PC-9 (cell line): ENCODE measurements around the gene EML6. TPM values are rescaled to one million over a fixed set of nuclear protein-coding genes. Genes with fewer than 3 reads are reported as not detected.

Source experiments
- BruUV-seq: library from RNA; stranded (reverse); fragments of 400-500 nt; replicated peaks from 2 replicates; lab custom pipeline; 2021; lab: Mats Ljungman, UMichigan
- CTCF ChIA-PET: fragments of 300-600 bp; sonication (Branson Sonifier 250); formaldehyde crosslinking; loops from one replicate; lab custom pipeline; 2022; ENCODE audit warnings: antibody characterized with exemption; lab: Charles Lee
- POLR2A ChIA-PET: fragments of 300-600 bp; sonication (Branson Sonifier 250); formaldehyde crosslinking; loops from one replicate; lab custom pipeline; 2022; ENCODE audit warnings: antibody characterized with exemption; ENCODE audit not compliant: unreplicated experiment; lab: Charles Lee
- DNase-seq, 2 experiments: peaks; one replicate each; pipeline versions ENCODE4 v3.0.0 to v3.0.0-alpha.2; 2015 to 2022; ENCODE audit warnings: mixed read lengths in 1 of 2
- H2AFZ ChIP-seq: fragments of 200-600 bp; sonication (generic); 2 replicates; pipeline ENCODE4 v1.8.1; 2017; ENCODE audit warnings: antibody characterized with exemption
- H3F3A ChIP-seq: fragments of 200-600 bp; sonication (generic); 2 replicates; pipeline ENCODE4 v1.8.1; 2017; ENCODE audit warnings: antibody characterized with exemption, mild to moderate bottlenecking, low read depth; ENCODE audit not compliant: insufficient read depth
- H3K27ac ChIP-seq: fragments of 200-600 bp; sonication (generic); 2 replicates; pipeline ENCODE4 v1.6.1; 2016; ENCODE audit warnings: mixed run types
- H3K27me3 ChIP-seq: fragments of 200-600 bp; sonication (generic); 2 replicates; pipeline ENCODE4 v1.6.1; 2016; ENCODE audit warnings: low read depth, mixed run types; ENCODE audit not compliant: insufficient read depth
- H3K36me3 ChIP-seq: fragments of 200-600 bp; sonication (generic); 2 replicates; pipeline ENCODE4 v1.6.1; 2016; ENCODE audit warnings: low read depth, mixed run types
- H3K4me1 ChIP-seq: fragments of 200-600 bp; sonication (generic); replicated peaks from 2 replicates; pipeline ENCODE4 v1.6.1; 2016; ENCODE audit warnings: mixed run types; ENCODE audit not compliant: insufficient read depth
- H3K4me2 ChIP-seq: fragments of 200-600 bp; sonication (generic); 2 replicates; pipeline ENCODE4 v1.6.1; 2017; ENCODE audit warnings: mixed run types
- H3K4me3 ChIP-seq: fragments of 200-600 bp; sonication (generic); 2 replicates; pipeline ENCODE4 v1.6.1; 2016; ENCODE audit warnings: mixed run types
- H3K79me2 ChIP-seq: fragments of 200-600 bp; sonication (generic); 2 replicates; pipeline ENCODE4 v1.6.1; 2017; ENCODE audit warnings: low read depth, mixed run types
- H3K9me2 ChIP-seq: fragments of 200-600 bp; sonication (generic); 2 replicates; pipeline ENCODE4 v1.8.1; 2017; ENCODE audit warnings: mild to moderate bottlenecking; ENCODE audit not compliant: insufficient read depth
- H3K9me3 ChIP-seq: fragments of 200-600 bp; sonication (generic); 2 replicates; pipeline ENCODE4 v1.8.1; 2016; ENCODE audit warnings: low read depth; ENCODE audit not compliant: insufficient read depth
- H4K20me1 ChIP-seq: fragments of 200-600 bp; sonication (generic); 2 replicates; pipeline ENCODE4 v1.8.1; 2017; ENCODE audit not compliant: insufficient read depth
- EZH2 ChIP-seq: fragments of 200-600 bp; sonication (generic); IDR thresholded peaks from 2 replicates; pipeline ENCODE4 v1.8.0; 2017; ENCODE audit warnings: antibody characterized with exemption, low read depth
- intact Hi-C: fragments of 100-400 bp; cut with micrococcal nuclease; formaldehyde crosslinking; loops from one replicate; pipeline ENCODE4 v1.10.0; 2022; ENCODE audit not compliant: unreplicated experiment
- total RNA-seq: library from RNA; stranded (reverse); gene quantifications from 2 replicates; pipeline ENCODE4 v1.2.3, GENCODE V29; 2021
- TF ChIP-seq, protein P1 (sequence below): fragments of 200-600 bp; sonication (generic); conservative IDR thresholded peaks from 2 replicates; pipeline ENCODE4 v1.6.1; 2017; ENCODE audit warnings: mixed run types, antibody characterized with exemption, mild to moderate bottlenecking, moderate library complexity

Gene EML6
- total RNA-seq, 1 experiment from 2014 or later: 3.7 TPM

DNA sequence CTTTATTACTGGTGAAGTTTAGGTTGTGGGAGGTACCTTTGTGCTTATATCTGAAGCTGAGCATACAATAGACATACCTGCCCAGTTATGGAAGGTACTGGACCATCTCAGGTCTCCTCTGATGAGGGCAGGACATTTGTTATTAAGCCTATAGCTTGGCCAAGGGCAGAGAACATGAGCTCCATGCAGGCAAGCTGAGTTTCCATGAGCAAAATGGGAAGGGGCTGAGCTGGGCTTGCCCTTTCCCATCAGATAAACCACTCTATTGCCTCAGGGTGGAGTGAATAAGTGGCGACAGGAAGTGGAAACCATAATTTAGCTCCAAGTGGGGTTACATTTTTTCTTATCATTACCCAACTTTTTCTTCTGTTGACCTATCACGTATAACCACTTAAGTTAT, 39.9 kb upstream of the EML6 start:
- no peak for TF ChIP-seq EZH2
- TF ChIP-seq, protein P1, sequence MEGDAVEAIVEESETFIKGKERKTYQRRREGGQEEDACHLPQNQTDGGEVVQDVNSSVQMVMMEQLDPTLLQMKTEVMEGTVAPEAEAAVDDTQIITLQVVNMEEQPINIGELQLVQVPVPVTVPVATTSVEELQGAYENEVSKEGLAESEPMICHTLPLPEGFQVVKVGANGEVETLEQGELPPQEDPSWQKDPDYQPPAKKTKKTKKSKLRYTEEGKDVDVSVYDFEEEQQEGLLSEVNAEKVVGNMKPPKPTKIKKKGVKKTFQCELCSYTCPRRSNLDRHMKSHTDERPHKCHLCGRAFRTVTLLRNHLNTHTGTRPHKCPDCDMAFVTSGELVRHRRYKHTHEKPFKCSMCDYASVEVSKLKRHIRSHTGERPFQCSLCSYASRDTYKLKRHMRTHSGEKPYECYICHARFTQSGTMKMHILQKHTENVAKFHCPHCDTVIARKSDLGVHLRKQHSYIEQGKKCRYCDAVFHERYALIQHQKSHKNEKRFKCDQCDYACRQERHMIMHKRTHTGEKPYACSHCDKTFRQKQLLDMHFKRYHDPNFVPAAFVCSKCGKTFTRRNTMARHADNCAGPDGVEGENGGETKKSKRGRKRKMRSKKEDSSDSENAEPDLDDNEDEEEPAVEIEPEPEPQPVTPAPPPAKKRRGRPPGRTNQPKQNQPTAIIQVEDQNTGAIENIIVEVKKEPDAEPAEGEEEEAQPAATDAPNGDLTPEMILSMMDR: no peak
- H3K4me2 ChIP-seq: no peak overlapping the region
- no peaks in the 10 kb centered on the region for H3K4me1 ChIP-seq
- BruUV-seq: no TSS peak
- ChIA-PET POLR2A (interaction anchor here (0.6 kb wide), 2 partner anchors 11 to 480 kb away, joined by 3 to 4 read pairs; no protein-coding TSS in a partner anchor), CTCF (no interaction called here)
- H3K9me2 ChIP-seq: no peaks in the 10 kb centered on the region
- intact Hi-C loops: no loop called here
- no peaks in the 10 kb centered on the region for H3F3A ChIP-seq
- H2AFZ ChIP-seq: no peak overlapping the region
- no peaks in the 10 kb centered on the region for H3K79me2 ChIP-seq
- no peaks in the 10 kb centered on the region for H3K27me3 ChIP-seq
- no peak overlapping the region for H3K4me3 ChIP-seq
- H3K27ac ChIP-seq: no peak overlapping the region
- no peak for DNase-seq
- H4K20me1 ChIP-seq: no peaks in the 10 kb centered on the region
- no peaks in the 10 kb centered on the region for H3K36me3 ChIP-seq
- H3K9me3 ChIP-seq: no peaks in the 10 kb centered on the region

DNA sequence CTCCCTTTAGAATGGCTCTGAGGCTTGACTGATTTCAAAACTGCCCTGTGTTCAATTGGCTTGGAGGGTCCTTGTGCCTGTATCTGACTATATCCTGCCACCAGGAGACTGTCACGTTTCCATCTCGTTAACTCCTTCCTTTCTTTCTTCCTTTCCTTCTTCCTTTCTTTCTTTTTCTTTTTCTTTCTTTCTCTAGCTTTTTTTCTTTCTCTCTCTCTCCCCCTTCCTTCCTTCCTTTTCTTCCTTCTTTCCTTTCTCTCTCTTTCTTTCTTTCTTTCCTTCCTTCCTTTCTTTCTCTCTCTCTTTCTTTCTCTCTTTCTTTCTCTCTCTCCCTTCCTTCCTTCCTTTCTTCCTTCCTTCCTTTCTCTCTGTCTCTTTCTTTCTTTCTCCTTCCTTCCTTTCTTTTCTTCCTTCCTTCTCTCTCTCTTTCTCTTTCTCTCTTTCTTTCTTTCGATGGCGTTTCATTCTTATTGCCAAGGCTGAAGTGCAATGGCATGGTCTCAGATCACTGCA, 38.1 kb upstream of the EML6 start:
- no peaks in the 10 kb centered on the region for H3F3A ChIP-seq
- no peak overlapping the region for H2AFZ ChIP-seq
- POLR2A ChIA-PET: no interaction called here
- H3K4me3 ChIP-seq: no peak overlapping the region
- no peak overlapping the region for H3K4me2 ChIP-seq
- no peaks in the 10 kb centered on the region for H3K4me1 ChIP-seq
- H3K79me2 ChIP-seq: no peaks in the 10 kb centered on the region
- H3K27ac ChIP-seq: no peak overlapping the region
- CTCF ChIA-PET: interaction anchor here (0.5 to 0.7 kb wide), 2 partner anchors 20 to 43 kb away, joined by 3 to 10 read pairs; no protein-coding TSS in a partner anchor
- H4K20me1 ChIP-seq: no peaks in the 10 kb centered on the region
- intact Hi-C loops: no loop called here
- H3K36me3 ChIP-seq: no peaks in the 10 kb centered on the region
- no peak for DNase-seq
- H3K9me2 ChIP-seq: no peaks in the 10 kb centered on the region
- no peaks in the 10 kb centered on the region for H3K9me3 ChIP-seq
- no peaks in the 10 kb centered on the region for H3K27me3 ChIP-seq
- no peak for TF ChIP-seq EZH2
- TF ChIP-seq, protein P1: no peak
- no TSS peak for BruUV-seq

DNA sequence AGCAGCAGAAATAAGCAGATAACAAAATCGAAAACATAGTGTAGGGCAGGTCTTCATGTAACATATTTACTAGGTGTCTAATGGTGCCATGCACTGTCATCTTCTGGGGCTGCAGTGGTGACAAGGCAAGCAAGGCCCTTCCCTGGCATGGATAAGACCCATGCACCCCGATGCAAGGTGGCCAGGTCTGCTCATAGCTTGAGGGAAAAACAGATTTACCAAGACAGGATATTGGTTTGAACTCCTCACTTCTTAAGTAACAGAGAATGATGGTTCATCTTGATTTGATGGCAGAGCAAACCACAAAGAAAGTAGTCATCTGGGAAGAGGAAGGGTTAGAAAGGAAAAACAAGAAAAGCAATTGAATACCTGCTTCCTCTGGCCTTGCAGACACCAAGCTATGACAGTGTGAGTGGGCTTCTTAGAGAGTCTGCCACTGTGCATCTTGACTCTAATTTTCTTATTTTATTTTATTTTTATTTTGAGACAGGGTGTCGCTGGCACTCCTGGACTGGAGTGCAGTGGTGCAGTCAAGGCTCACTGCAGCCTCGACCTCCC, 35.8 kb upstream of the EML6 start:
- H2AFZ ChIP-seq: no peak overlapping the region
- no peaks in the 10 kb centered on the region for H3K4me1 ChIP-seq
- H3K27me3 ChIP-seq: no peaks in the 10 kb centered on the region
- no peaks in the 10 kb centered on the region for H4K20me1 ChIP-seq
- H3F3A ChIP-seq: no peaks in the 10 kb centered on the region
- TF ChIP-seq EZH2: no peak
- TF ChIP-seq, protein P1: no peak
- no peaks in the 10 kb centered on the region for H3K9me3 ChIP-seq
- ChIA-PET POLR2A (no interaction called here), CTCF (no interaction called here)
- intact Hi-C loops: no loop called here
- no peak overlapping the region for H3K27ac ChIP-seq
- H3K4me2 ChIP-seq: no peak overlapping the region
- H3K36me3 ChIP-seq: no peaks in the 10 kb centered on the region
- no peaks in the 10 kb centered on the region for H3K79me2 ChIP-seq
- DNase-seq: no peak
- H3K9me2 ChIP-seq: no peaks in the 10 kb centered on the region
- BruUV-seq: no TSS peak
- H3K4me3 ChIP-seq: no peak overlapping the region
